ENCODE measurements around the gene ABI3. TPM values are rescaled to one million over a fixed set of nuclear protein-coding genes. Genes with fewer than 3 reads are reported as not detected.
A peak's percentile ranks its signal among the peaks of the same experiment; 100 is the strongest.

Gene ABI3
- total RNA-seq, 1 experiment from 2014 or later = not detected

DNA sequence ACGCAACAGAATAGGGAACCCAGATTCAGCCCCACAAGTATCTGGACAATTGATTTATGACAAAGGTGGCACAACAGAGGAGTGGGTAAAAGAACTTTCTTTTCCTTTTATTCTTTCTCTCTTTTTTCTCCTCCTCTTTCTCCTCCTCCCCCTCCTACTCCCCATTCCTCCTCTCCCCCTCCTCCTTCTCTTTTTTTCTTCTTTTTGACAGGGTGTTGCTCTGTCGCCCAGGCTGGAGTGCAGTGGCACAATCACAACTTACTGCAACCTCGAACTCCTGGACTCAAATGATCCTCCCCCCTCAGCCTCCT is 16.3 kb upstream of the ABI3 start:
- ChIA-PET POLR2A (interaction anchor here (0.7 kb wide), 1 partner anchor 112 kb away, joined by 17 read pairs; no protein-coding TSS in a partner anchor), CTCF (interaction anchor here (0.6 to 1.4 kb wide), 3 partner anchors 34 to 190 kb away, joined by 8 to 15 read pairs (median 10); no protein-coding TSS in a partner anchor)

GRCh38 chr17:49195751-49196150 is 14.8 kb upstream of the ABI3 start:
- BruUV-seq (replicated peaks) = no TSS peak
- DNase-seq (ENCODE audit: low read depth, low spot score) = no peak
- ChIA-PET CTCF (no interaction called here), POLR2A (no interaction called here)
- Histone ChIP-seq H3K4me3 (ENCODE audit: low read depth in 2 of 2, low read length in 2 of 2) (no peak overlapping the region), H3K4me1 (ENCODE audit: control insufficient read depth, insufficient read depth, low read length) (peaks cover 11% of the 10 kb centered on the region), H3K36me3 (ENCODE audit: control insufficient read depth, insufficient read depth, low read length) (no peaks in the 10 kb centered on the region), H3K27me3 (ENCODE audit: control insufficient read depth, insufficient read depth, low read length) (no peaks in the 10 kb centered on the region), H3K9me3 (ENCODE audit: control insufficient read depth, insufficient read depth, low read depth, low read length) (no peaks in the 10 kb centered on the region), H3K27ac (ENCODE audit: low read length) (no peak overlapping the region)
- TF ChIP-seq POLR2AphosphoS5 (IDR thresholded peaks at IDR 0.05; ENCODE audit: low read depth, low read length) (no peak), REST (IDR thresholded peaks at IDR 0.05; ENCODE audit: insufficient read depth in 1 of 2, low read depth in 2 of 2, low read length in 1 of 2) (no peak), TCF7L2 (IDR thresholded peaks at IDR 0.05; ENCODE audit: low read depth, low read length) (no peak), SIN3A (IDR thresholded peaks at IDR 0.05; ENCODE audit: borderline replicate concordance, insufficient read depth, low read depth, low read length) (no peak)
- TF ChIP-seq, protein P1, sequence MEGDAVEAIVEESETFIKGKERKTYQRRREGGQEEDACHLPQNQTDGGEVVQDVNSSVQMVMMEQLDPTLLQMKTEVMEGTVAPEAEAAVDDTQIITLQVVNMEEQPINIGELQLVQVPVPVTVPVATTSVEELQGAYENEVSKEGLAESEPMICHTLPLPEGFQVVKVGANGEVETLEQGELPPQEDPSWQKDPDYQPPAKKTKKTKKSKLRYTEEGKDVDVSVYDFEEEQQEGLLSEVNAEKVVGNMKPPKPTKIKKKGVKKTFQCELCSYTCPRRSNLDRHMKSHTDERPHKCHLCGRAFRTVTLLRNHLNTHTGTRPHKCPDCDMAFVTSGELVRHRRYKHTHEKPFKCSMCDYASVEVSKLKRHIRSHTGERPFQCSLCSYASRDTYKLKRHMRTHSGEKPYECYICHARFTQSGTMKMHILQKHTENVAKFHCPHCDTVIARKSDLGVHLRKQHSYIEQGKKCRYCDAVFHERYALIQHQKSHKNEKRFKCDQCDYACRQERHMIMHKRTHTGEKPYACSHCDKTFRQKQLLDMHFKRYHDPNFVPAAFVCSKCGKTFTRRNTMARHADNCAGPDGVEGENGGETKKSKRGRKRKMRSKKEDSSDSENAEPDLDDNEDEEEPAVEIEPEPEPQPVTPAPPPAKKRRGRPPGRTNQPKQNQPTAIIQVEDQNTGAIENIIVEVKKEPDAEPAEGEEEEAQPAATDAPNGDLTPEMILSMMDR (IDR thresholded peaks at IDR 0.05) = no peak
- no peak for ATAC-seq
- intact Hi-C loops (cut with micrococcal nuclease; ENCODE audit: unreplicated experiment) (no loop called here), in situ Hi-C loops (cut with HindIII; ENCODE audit: low pct_unique_long_range_greater_than_20kb, low sequenced_read_pairs) (no loop called here)

More for the DNA sequence above, 16.3 kb upstream of the ABI3 start:
- TF ChIP-seq POLR2AphosphoS5 (IDR thresholded peaks at IDR 0.05; ENCODE audit: low read depth, low read length) (no peak), SIN3A (IDR thresholded peaks at IDR 0.05; ENCODE audit: borderline replicate concordance, insufficient read depth, low read depth, low read length) (no peak), TCF7L2 (IDR thresholded peaks at IDR 0.05; ENCODE audit: low read depth, low read length) (no peak), REST (IDR thresholded peaks at IDR 0.05; ENCODE audit: insufficient read depth in 1 of 2, low read depth in 2 of 2, low read length in 1 of 2) (no peak)
- TF ChIP-seq, protein P1 (IDR thresholded peaks at IDR 0.05) = no peak
- H3K36me3 ChIP-seq (ENCODE audit: control insufficient read depth, insufficient read depth, low read length) = no peaks in the 10 kb centered on the region
- in situ Hi-C loops (cut with HindIII; ENCODE audit: low pct_unique_long_range_greater_than_20kb, low sequenced_read_pairs) = no loop called here
- DNase-seq (ENCODE audit: low read depth, low spot score) = no peak
- H3K4me3 ChIP-seq (ENCODE audit: low read depth in 2 of 2, low read length in 2 of 2) = peak overlapping the region in 1 of 2 experiments; percentile 82; a peak in 2 of 4 replicates
- peaks cover 14% of the 10 kb centered on the region for H3K4me1 ChIP-seq (ENCODE audit: control insufficient read depth, insufficient read depth, low read length)
- intact Hi-C loops (cut with micrococcal nuclease; ENCODE audit: unreplicated experiment) = no loop called here
- BruUV-seq (replicated peaks) = no TSS peak
- no peak overlapping the region for H3K27ac ChIP-seq (ENCODE audit: low read length)
- ATAC-seq = no peak
- no peaks in the 10 kb centered on the region for H3K27me3 ChIP-seq (ENCODE audit: control insufficient read depth, insufficient read depth, low read length)
- no peaks in the 10 kb centered on the region for H3K9me3 ChIP-seq (ENCODE audit: control insufficient read depth, insufficient read depth, low read depth, low read length)

Measured in Panc1 (cell line).